NCI-H2029 treated with DMSO at 0.1 percent for 48 hours (cell line): ENCODE results near the gene NCS1.

Experiments used
- DNase-seq: peaks from one replicate; lab custom pipeline; 2025; lab: John Stamatoyannopoulos, UW

The NCS1 gene

GRCh38 chr9:130147910-130148309 lies 24.3 kb upstream of the NCS1 start:
- no peak for DNase-seq

- no peak for DNase-seq
Measured at GRCh38 chr9:130149031-130149430, 23.2 kb upstream of the NCS1 start.

- DNase-seq = no peak
Measured at GRCh38 chr9:130149654-130150286, 22.4 kb upstream of the NCS1 start.

- DNase-seq = no peak
Measured at GRCh38 chr9:130150779-130151382, 21.3 kb upstream of the NCS1 start.

- DNase-seq = no peak
Measured at GRCh38 chr9:130154816-130155215, 17.4 kb upstream of the NCS1 start.

- no peak for DNase-seq
Measured at GRCh38 chr9:130155647-130156046, 16.6 kb upstream of the NCS1 start.

GRCh38 chr9:130156672-130157071 lies 15.5 kb upstream of the NCS1 start:
- DNase-seq = no peak

- no peak for DNase-seq
Measured at GRCh38 chr9:130157079-130157478, 15.1 kb upstream of the NCS1 start.

- no peak for DNase-seq
Measured at GRCh38 chr9:130158001-130158400, 14.2 kb upstream of the NCS1 start.

- no peak for DNase-seq
Measured at GRCh38 chr9:130159057-130159456, 13.1 kb upstream of the NCS1 start.

- DNase-seq = no peak
Measured at GRCh38 chr9:130159915-130160670, 12.1 kb upstream of the NCS1 start.

GRCh38 chr9:130160862-130161470 lies 11.2 kb upstream of the NCS1 start:
- DNase-seq = no peak

GRCh38 chr9:130165579-130165978 lies 6.6 kb upstream of the NCS1 start:
- DNase-seq = no peak

GRCh38 chr9:130166399-130166798 lies 5.8 kb upstream of the NCS1 start:
- no peak for DNase-seq

- DNase-seq = no peak
Measured at GRCh38 chr9:130167927-130168326, 4.3 kb upstream of the NCS1 start.

- no peak for DNase-seq
Measured at GRCh38 chr9:130171226-130172148, 717 bp upstream of the NCS1 start.

GRCh38 chr9:130172858-130173665 lies 858 bp downstream of the NCS1 start:
- no peak for DNase-seq

- no peak for DNase-seq
Measured at GRCh38 chr9:130173666-130173983, 1.4 kb downstream of the NCS1 start.

- no peak for DNase-seq
Measured at GRCh38 chr9:130174025-130174424, 1.8 kb downstream of the NCS1 start.

GRCh38 chr9:130174920-130175321 lies 2.7 kb downstream of the NCS1 start:
- DNase-seq = no peak

- no peak for DNase-seq
Measured at GRCh38 chr9:130175355-130175754, 3.2 kb downstream of the NCS1 start.
